Naive B cell (primary cell): ENCODE results near the gene CHST15. TPM values are rescaled to one million over a fixed set of nuclear protein-coding genes. Genes with fewer than 3 reads are reported as not detected.

ENCODE experiments used
- ATAC-seq, 2 donors: fragments of 150-1000 bp; cut with Tn5 transposase; 2 replicates each; pipeline ENCODE4 v1.10.0; 2021; ENCODE audit warnings: low read depth in 2 of 2, mild to moderate bottlenecking in 2 of 2, moderate library complexity in 2 of 2
- DNase-seq: peaks from one replicate; pipeline ENCODE4 v3.0.0; 2022
- H3K27ac Mint-ChIP-seq, 6 donors: one replicate each; pipeline ENCODE4 v1.8.0; 2020 to 2022; ENCODE audit warnings: mild to moderate bottlenecking in 6 of 6, mixed read lengths in 6 of 6, moderate library complexity in 5 of 6, inconsistent platforms in 2 of 6
- H3K27me3 Mint-ChIP-seq, 3 donors: one replicate each; pipeline ENCODE4 v1.8.0; 2021 to 2022; ENCODE audit warnings: mixed read lengths in 3 of 3, mild to moderate bottlenecking in 1 of 3
- H3K36me3 Mint-ChIP-seq, 2 donors: one replicate each; pipeline ENCODE4 v1.8.0; 2020 to 2022; ENCODE audit warnings: mixed read lengths in 2 of 2, inconsistent platforms in 1 of 2, mild to moderate bottlenecking in 1 of 2
- H3K4me1 Mint-ChIP-seq, 3 donors: one replicate each; pipeline ENCODE4 v1.8.0; 2020 to 2022; ENCODE audit warnings: mixed read lengths in 3 of 3, inconsistent platforms in 1 of 3, mild to moderate bottlenecking in 1 of 3, moderate library complexity in 1 of 3
- H3K4me3 Mint-ChIP-seq, 8 donors: one replicate each; pipeline ENCODE4 v1.8.0; 2020 to 2022; ENCODE audit warnings: mild to moderate bottlenecking in 8 of 8, mixed read lengths in 8 of 8, moderate library complexity in 8 of 8, inconsistent platforms in 2 of 8
- H3K9me3 Mint-ChIP-seq, 7 donors: one replicate each; pipeline ENCODE4 v1.8.0; 2020 to 2022; ENCODE audit warnings: mixed read lengths in 7 of 7, mild to moderate bottlenecking in 5 of 7, inconsistent platforms in 2 of 7, moderate library complexity in 1 of 7
- polyA plus RNA-seq, 6 donors: library from polyadenylated mRNA; unstranded; fragments of 300-500 nt; fragmentation: Illumina TruSeq; gene quantifications; one replicate each; pipeline ENCODE4 v1.2.3, GENCODE V29; 2021; ENCODE audit warnings: low read depth in 6 of 6

Gene CHST15
- polyA plus RNA-seq, 6 donors from 2014 or later = 13.4 to 19.5 (median 17.0) TPM

GRCh38 chr10:124091646-124092249, 1.6 kb downstream of the CHST15 start:
- Mint-ChIP-seq H3K4me1 (peaks cover 36 to 66% (median 54%) of the 10 kb centered on the region in 3 donors), H3K9me3 (peaks cover 0 to 2% (median 0%) of the 10 kb centered on the region in 7 donors), H3K4me3 (peak overlapping the region; percentile 89 to 96 (median 94)), H3K36me3 (no peaks in the 10 kb centered on the region), H3K27ac (peak overlapping the region; percentile 39 to 97 (median 92)), H3K27me3 (no peaks in the 10 kb centered on the region)
- DNase-seq (peak; percentile 29), ATAC-seq (peak; percentile 8 to 10)

- no peaks in the 10 kb centered on the region for H3K27me3 Mint-ChIP-seq
- no peaks in the 10 kb centered on the region for H3K36me3 Mint-ChIP-seq
- no peaks in the 10 kb centered on the region for H3K9me3 Mint-ChIP-seq
- peak overlapping the region in 7 of 8 donors; percentile 89 to 96 (median 93) for H3K4me3 Mint-ChIP-seq
- ATAC-seq (no peak), DNase-seq (no peak)
- peaks cover 47 to 73% (median 64%) of the 10 kb centered on the region in 3 donors for H3K4me1 Mint-ChIP-seq
- H3K27ac Mint-ChIP-seq = peak overlapping the region in 3 of 6 donors; percentile 44 to 93 (median 54)
Measured at GRCh38 chr10:124090601-124091209, 2.7 kb downstream of the CHST15 start.

DNA sequence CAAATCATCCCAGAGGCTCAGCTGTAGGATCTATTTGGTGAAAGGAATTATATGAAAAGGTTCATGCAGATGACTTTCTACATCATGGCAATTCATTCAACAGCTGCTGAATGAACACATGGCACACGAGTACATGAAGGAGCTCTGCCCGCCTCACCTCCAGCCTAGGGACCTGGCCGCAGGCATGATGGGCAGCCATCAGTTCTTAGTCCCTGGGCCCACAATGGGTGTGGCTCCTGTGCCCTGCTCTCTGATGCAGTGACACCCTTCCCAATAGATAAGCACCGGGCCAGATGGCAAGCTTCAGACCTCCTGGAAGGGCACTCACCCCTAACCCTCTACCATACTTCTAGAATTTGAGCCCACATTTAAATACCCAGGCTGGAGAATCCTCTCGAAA, 3.5 kb downstream of the CHST15 start:
- DNase-seq (no peak), ATAC-seq (no peak)
- H3K4me3 Mint-ChIP-seq = peak overlapping the region in 7 of 8 donors; percentile 5 to 94 (median 68)
- H3K9me3 Mint-ChIP-seq = no peaks in the 10 kb centered on the region
- H3K27me3 Mint-ChIP-seq = no peaks in the 10 kb centered on the region
- peak overlapping the region in 2 of 6 donors; percentile 14 to 93 for H3K27ac Mint-ChIP-seq
- H3K36me3 Mint-ChIP-seq = no peaks in the 10 kb centered on the region
- peaks cover 53 to 75% (median 72%) of the 10 kb centered on the region in 3 donors for H3K4me1 Mint-ChIP-seq

DNA sequence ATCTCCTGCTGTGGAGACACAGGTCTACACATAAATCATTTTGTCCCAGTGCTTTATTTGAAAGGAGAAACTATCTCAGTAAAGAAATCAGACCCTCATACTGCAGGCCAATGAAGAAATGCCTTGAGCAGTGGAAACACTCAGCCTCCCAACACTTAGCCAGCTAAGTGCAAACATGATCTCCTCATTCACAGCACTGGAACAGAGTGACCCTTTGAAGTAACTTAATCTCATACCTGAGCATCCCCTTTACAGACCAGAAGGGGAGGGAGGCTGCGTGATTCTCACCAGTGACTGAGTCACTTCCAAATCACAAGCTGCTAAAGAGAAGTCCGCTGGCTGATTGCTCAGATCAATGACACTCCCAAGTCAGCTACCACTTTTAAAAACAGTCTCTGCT, 4.5 kb downstream of the CHST15 start:
- peak overlapping the region in 2 of 8 donors; percentile 12 to 94 for H3K4me3 Mint-ChIP-seq
- DNase-seq (no peak), ATAC-seq (no peak)
- H3K27me3 Mint-ChIP-seq = no peaks in the 10 kb centered on the region
- peak overlapping the region in 1 of 6 donors; percentile 93 for H3K27ac Mint-ChIP-seq
- no peaks in the 10 kb centered on the region for H3K9me3 Mint-ChIP-seq
- H3K36me3 Mint-ChIP-seq = peaks cover 0 to under 1% of the 10 kb centered on the region in 2 donors
- peaks cover 49 to 74% (median 69%) of the 10 kb centered on the region in 3 donors for H3K4me1 Mint-ChIP-seq

DNA sequence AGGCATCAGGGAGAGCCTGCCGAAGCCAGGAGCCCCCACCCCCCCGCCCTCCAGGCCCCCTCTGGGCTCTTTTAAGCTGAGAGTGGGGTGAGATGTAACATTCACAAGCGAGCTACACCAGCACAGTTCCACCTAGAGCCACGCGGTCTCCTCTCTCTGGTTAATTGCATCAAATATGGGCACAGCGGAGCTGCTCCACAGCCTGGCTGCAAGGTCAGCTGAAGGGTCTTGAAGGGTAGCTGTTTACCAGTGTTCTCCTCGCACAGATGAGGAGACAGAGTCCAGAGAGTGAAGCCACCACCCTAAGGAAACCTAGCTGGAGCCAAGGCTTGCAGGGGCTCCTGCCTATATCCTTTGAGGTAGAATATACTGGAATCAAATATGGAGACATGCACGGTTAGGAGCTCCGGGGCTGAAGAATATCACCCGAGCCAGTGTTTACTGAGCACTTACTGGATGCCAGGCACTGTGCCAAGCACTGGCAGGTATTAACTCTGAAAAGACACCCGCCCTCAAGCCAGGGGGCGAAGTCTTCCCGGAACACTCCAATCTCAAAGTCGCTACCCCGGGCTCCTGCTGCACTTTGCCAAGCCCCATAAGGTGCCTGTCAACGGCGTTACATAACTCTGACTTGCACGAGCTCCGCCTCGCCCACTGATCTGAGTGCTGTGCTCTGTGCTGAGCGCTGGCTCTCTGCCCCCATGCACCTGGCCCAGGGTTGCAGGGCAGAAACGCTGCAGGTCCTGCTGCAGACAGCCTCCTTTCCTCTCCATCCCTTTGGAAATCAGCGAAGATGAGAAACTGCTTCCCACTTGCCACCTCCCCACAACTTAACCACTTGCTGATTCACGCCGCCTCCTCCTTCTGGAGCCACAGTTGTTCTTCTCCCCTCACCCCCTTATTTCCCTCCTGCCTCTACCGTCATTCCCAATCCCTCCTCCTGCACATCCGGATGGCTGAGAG, 5.4 kb downstream of the CHST15 start:
- H3K4me3 Mint-ChIP-seq = peak overlapping the region in 1 of 8 donors; percentile 94
- H3K9me3 Mint-ChIP-seq = no peaks in the 10 kb centered on the region
- DNase-seq (no peak), ATAC-seq (no peak)
- no peaks in the 10 kb centered on the region for H3K27me3 Mint-ChIP-seq
- H3K27ac Mint-ChIP-seq = peak overlapping the region in 3 of 6 donors; percentile 12 to 59 (median 40)
- H3K4me1 Mint-ChIP-seq = peaks cover 49 to 79% (median 71%) of the 10 kb centered on the region in 3 donors
- peaks cover 9 to 10% of the 10 kb centered on the region in 2 donors for H3K36me3 Mint-ChIP-seq

DNA sequence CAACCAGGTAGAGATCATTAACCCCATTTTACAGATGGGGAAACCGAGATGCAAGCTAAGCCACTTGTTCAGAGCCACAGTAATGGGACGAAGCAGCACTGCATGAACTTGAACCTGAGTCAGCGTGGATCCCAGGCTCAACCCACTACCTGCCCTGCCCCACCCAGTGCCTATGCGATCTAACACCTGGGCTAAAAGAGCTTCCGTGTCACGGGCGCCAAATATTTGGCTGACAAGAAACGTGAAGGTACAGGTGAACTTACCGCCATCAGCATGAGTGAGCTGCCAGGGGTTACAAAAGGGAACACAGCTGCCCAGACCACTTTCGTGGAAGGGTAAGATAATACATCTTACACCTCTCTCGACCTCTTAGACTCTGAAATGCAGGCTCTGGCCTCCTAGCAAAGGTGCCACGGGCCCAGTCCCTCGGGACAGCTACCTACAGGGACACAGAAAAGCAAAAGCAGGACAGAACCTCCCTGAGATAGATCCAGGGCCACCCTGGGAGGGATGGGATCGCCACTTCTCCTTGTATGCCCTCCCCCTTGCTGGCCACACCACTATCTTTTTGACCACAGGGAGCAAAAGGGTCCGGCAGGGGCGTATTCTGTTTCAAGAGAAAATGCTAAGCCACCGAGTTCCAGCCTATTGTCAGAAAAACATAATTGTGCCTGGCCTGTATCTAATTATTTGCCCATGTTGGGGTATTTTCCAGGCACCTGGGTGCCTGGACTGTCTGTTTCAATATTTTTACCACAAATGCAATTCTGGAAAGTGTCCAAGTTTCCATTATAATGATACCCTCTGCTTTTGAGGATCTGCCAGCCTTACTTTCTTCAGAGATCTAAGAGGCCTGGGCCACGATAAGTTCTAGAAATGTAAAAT, 6.4 kb downstream of the CHST15 start:
- no peak for DNase-seq
- Mint-ChIP-seq H3K4me1 (peaks cover 49 to 79% (median 71%) of the 10 kb centered on the region in 3 donors), H3K36me3 (peaks cover 14 to 16% of the 10 kb centered on the region in 2 donors), H3K27ac (peak overlapping the region in 3 of 6 donors; percentile 54 to 84 (median 62)), H3K4me3 (peak overlapping the region in 3 of 8 donors; percentile 26 to 64 (median 42)), H3K9me3 (no peaks in the 10 kb centered on the region), H3K27me3 (no peaks in the 10 kb centered on the region)
- no peak for ATAC-seq

GRCh38 chr10:124086097-124086710, 7.2 kb downstream of the CHST15 start:
- Mint-ChIP-seq H3K27ac (peak overlapping the region in 4 of 6 donors; percentile 44 to 84 (median 61)), H3K9me3 (no peaks in the 10 kb centered on the region)

DNA sequence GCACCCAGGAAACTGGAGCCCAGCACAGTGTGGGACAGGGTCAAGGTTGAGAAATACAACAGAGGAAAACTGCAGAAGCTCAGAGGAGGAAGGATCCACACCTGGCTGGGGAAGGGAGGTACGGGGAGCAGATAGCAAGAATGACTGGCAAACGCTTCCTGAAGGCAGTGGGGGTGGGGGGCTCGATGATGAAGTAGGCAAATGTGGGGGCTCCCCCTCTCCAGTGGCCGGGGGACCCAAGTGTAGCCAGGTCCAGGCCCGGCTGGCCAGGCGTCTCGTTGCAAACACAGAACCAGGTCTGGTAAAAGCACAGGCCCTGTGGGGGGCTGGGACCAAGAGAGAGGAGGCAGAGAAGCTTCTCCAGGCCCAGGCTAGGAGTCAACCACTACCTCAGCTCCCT, 7.7 kb downstream of the CHST15 start:
- H3K4me1 Mint-ChIP-seq = peaks cover 49 to 84% (median 73%) of the 10 kb centered on the region in 3 donors
- H3K27me3 Mint-ChIP-seq = no peaks in the 10 kb centered on the region
- peak overlapping the region in 3 of 8 donors; percentile 18 to 57 (median 39) for H3K4me3 Mint-ChIP-seq
- DNase-seq = no peak
- peaks cover 14 to 16% of the 10 kb centered on the region in 2 donors for H3K36me3 Mint-ChIP-seq
- peak overlapping the region in 2 of 6 donors; percentile 47 to 60 for H3K27ac Mint-ChIP-seq
- no peaks in the 10 kb centered on the region for H3K9me3 Mint-ChIP-seq
- no peak for ATAC-seq

More at GRCh38 chr10:124086097-124086710, 7.2 kb downstream of the CHST15 start:
- no peaks in the 10 kb centered on the region for H3K27me3 Mint-ChIP-seq
- no peak for DNase-seq
- H3K36me3 Mint-ChIP-seq = peaks cover 14 to 16% of the 10 kb centered on the region in 2 donors
- no peak for ATAC-seq
- peak overlapping the region in 3 of 8 donors; percentile 6 to 64 (median 57) for H3K4me3 Mint-ChIP-seq
- H3K4me1 Mint-ChIP-seq = peaks cover 49 to 84% (median 73%) of the 10 kb centered on the region in 3 donors

DNA sequence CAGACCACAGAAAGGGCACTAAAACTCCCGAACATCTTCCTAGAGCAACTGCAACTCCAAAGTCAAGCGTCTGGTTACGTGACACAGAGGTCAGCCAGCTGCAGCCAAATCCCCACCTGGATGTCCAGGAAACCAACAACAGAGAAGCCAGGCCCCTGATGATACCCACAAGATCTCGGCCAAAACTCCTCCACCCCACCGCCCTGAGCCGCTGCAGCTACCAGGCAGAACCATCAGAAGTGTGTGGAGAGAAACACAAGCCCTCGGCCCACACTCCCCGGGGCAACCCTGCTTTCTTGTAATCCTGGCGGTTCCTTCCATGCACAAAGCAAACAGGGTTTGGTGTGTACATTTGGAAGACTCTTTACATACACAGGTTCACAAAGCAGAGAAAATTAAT, 8.7 kb downstream of the CHST15 start:
- H3K27me3 Mint-ChIP-seq = no peaks in the 10 kb centered on the region
- H3K36me3 Mint-ChIP-seq = peaks cover 14 to 16% of the 10 kb centered on the region in 2 donors
- H3K4me3 Mint-ChIP-seq = peak overlapping the region in 2 of 8 donors; percentile 50 to 76
- DNase-seq (no peak), ATAC-seq (no peak)
- peaks cover 49 to 84% (median 73%) of the 10 kb centered on the region in 3 donors for H3K4me1 Mint-ChIP-seq
- no peaks in the 10 kb centered on the region for H3K9me3 Mint-ChIP-seq
- peak overlapping the region in 3 of 6 donors; percentile 49 to 93 (median 62) for H3K27ac Mint-ChIP-seq

- no peaks in the 10 kb centered on the region for H3K27me3 Mint-ChIP-seq
- no peak for DNase-seq
- H3K36me3 Mint-ChIP-seq = peaks cover 14 to 16% of the 10 kb centered on the region in 2 donors
- H3K4me1 Mint-ChIP-seq = peaks cover 51 to 85% (median 74%) of the 10 kb centered on the region in 3 donors
- no peak for ATAC-seq
- H3K9me3 Mint-ChIP-seq = no peaks in the 10 kb centered on the region
- peak overlapping the region in 3 of 6 donors; percentile 34 to 93 (median 72) for H3K27ac Mint-ChIP-seq
- peak overlapping the region in 2 of 8 donors; percentile 50 to 63 for H3K4me3 Mint-ChIP-seq
Measured at GRCh38 chr10:124083740-124084397, 9.5 kb downstream of the CHST15 start.

GRCh38 chr10:124083047-124083739, 10.2 kb downstream of the CHST15 start:
- no peaks in the 10 kb centered on the region for H3K27me3 Mint-ChIP-seq
- peaks cover 14 to 16% of the 10 kb centered on the region in 2 donors for H3K36me3 Mint-ChIP-seq
- no peaks in the 10 kb centered on the region for H3K9me3 Mint-ChIP-seq
- H3K4me1 Mint-ChIP-seq = peaks cover 48 to 84% (median 70%) of the 10 kb centered on the region in 3 donors
- peak overlapping the region in 1 of 6 donors; percentile 3 for H3K27ac Mint-ChIP-seq
- ATAC-seq (no peak), DNase-seq (no peak)
- H3K4me3 Mint-ChIP-seq = no peak overlapping the region
